ENCODE measurements around the gene ZBTB3.

ZBTB3 gene

GRCh38 chr11:62721994-62722393, 32.0 kb downstream of the ZBTB3 start:
- no peak for TF ChIP-seq CTCF (IDR thresholded peaks at IDR 0.05)
- intact Hi-C loops (cut with DNase I; ENCODE audit: low total_unique reads): no loop called here
- no peak for DNase-seq

DNA sequence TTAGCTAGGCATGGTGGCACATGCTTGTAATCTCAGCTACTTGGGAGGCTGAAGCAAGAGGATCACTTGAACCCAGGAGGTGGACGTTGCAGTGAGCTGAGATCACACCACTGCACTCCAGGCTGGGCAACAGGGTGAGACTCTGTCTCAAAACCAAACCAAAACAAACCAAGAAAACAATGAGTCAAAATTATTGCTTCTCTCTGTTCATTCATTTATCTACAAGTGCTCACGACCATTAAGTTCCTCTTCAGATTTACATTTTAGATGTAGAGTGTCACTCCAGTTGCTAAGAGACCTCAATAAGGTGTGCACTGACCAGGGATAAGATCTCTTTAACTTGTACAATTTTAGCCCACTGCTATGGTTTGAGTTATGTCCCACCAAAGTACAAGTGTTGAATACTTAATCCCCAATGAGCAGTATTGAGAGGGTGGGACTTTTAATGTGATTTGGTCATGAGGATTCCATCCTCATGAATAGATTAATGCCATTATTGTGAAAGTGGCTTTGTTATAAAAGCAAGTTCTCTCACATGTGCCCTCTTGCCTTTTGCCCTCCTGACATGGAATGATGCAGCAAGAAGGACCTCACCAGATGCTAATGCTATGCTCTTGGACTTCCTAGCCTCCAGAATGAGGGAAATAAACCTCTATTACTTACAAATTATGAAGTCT, 34.5 kb downstream of the ZBTB3 start:
- Histone ChIP-seq H3K4me1 (peaks cover 0 to 17% (median 11%) of the 10 kb centered on the region in 4 donors), H3K4me3 (no peak overlapping the region), H3K36me3 (peaks cover 96 to 99% (median 97%) of the 10 kb centered on the region in 3 donors), H3K9me3 (no peaks in the 10 kb centered on the region), H3K27me3 (no peaks in the 10 kb centered on the region), H3K27ac (no peak overlapping the region)
- intact Hi-C loops (cut with DNase I; ENCODE audit: low total_unique reads): no loop called here
- no peak for TF ChIP-seq CTCF (IDR thresholded peaks at IDR 0.05)
- no peak for DNase-seq

More at GRCh38 chr11:62721994-62722393, 32.0 kb downstream of the ZBTB3 start:
- H3K36me3 ChIP-seq: peaks cover 70 to 73% (median 72%) of the 10 kb centered on the region in 3 donors
- no peak overlapping the region for H3K27ac ChIP-seq
- no peaks in the 10 kb centered on the region for H3K9me3 ChIP-seq
- H3K27me3 ChIP-seq: no peaks in the 10 kb centered on the region
- no peak overlapping the region for H3K4me3 ChIP-seq
- peaks cover 0 to 34% (median 23%) of the 10 kb centered on the region in 4 donors for H3K4me1 ChIP-seq

- no peaks in the 10 kb centered on the region for H3K27me3 ChIP-seq
- H3K36me3 ChIP-seq: peaks cover 89 to 100% (median 95%) of the 10 kb centered on the region in 3 donors
- peaks cover 0 to 2% (median 0%) of the 10 kb centered on the region in 4 donors for H3K4me1 ChIP-seq
- intact Hi-C loops (cut with DNase I; ENCODE audit: low total_unique reads): no loop called here
- H3K4me3 ChIP-seq: no peak overlapping the region
- DNase-seq: no peak
- H3K27ac ChIP-seq: no peak overlapping the region
- no peak for TF ChIP-seq CTCF (IDR thresholded peaks at IDR 0.05)
- no peaks in the 10 kb centered on the region for H3K9me3 ChIP-seq
Observed at GRCh38 chr11:62716816-62717215, 37.1 kb downstream of the ZBTB3 start.

- TF ChIP-seq CTCF (IDR thresholded peaks at IDR 0.05): no peak
- Histone ChIP-seq H3K27me3 (no peaks in the 10 kb centered on the region), H3K27ac (no peak overlapping the region), H3K9me3 (no peaks in the 10 kb centered on the region), H3K4me3 (no peak overlapping the region), H3K36me3 (peaks cover 85 to 100% (median 95%) of the 10 kb centered on the region in 3 donors), H3K4me1 (peaks cover 0 to 2% (median 0%) of the 10 kb centered on the region in 4 donors)
- intact Hi-C loops (cut with DNase I; ENCODE audit: low total_unique reads): no loop called here
- no peak for DNase-seq
Observed at GRCh38 chr11:62716206-62716605, 37.8 kb downstream of the ZBTB3 start.

- Histone ChIP-seq H3K27me3 (no peaks in the 10 kb centered on the region), H3K36me3 (peaks cover 86 to 99% (median 95%) of the 10 kb centered on the region in 3 donors), H3K27ac (no peak overlapping the region), H3K4me1 (peaks cover 0 to 3% (median 1%) of the 10 kb centered on the region in 4 donors), H3K4me3 (no peak overlapping the region), H3K9me3 (no peaks in the 10 kb centered on the region)
- DNase-seq: peak in 1 of 2 donors; percentile 60
- intact Hi-C loops (cut with DNase I; ENCODE audit: low total_unique reads): no loop called here
- no peak for TF ChIP-seq CTCF (IDR thresholded peaks at IDR 0.05)
Observed at GRCh38 chr11:62715150-62716130, 38.5 kb downstream of the ZBTB3 start.

All from tibial artery (tissue), 4 donors.